OCI-LY7 (cell line): ENCODE measurements around the gene PRPS1L1.

Source experiments
- CTCF ChIP-seq: fragments of 200-600 bp; sonication (generic); conservative IDR thresholded peaks from 2 replicates; pipeline ENCODE4 v1.5.1; 2014; ENCODE audit warnings: mild to moderate bottlenecking, antibody characterized with exemption, low read length, moderate library complexity, mixed read lengths
- EZH2phosphoT487 ChIP-seq: fragments of 200-600 bp; sonication (generic); IDR thresholded peaks from 2 replicates; pipeline ENCODE4 v1.6.1; 2018; ENCODE audit warnings: low read depth, borderline replicate concordance, mild to moderate bottlenecking, mixed run types, antibody characterized with exemption, low read length, moderate library complexity, mixed read lengths

GRCh38 chr7:18068745-18069144 is 41.1 kb upstream of the PRPS1L1 start:
- no peak for TF ChIP-seq CTCF
- TF ChIP-seq EZH2phosphoT487 = no peak
